ENCODE measurements around the gene MRPL40.

Gene MRPL40

GRCh38 chr22:19483481-19484244 is 51.3 kb downstream of the MRPL40 start:
- no peak for DNase-seq (ENCODE audit: low read depth)
